GM23338 (cell line): ENCODE measurements around the gene LRRC3B. TPM values are rescaled to one million over a fixed set of nuclear protein-coding genes. Genes with fewer than 3 reads are reported as not detected.

ENCODE experiments used
- ATAC-seq: fragments of 200-7000 bp; cut with Tn5 transposase; 3 replicates; pipeline ENCODE4 v1.9.1; 2020
- DNase-seq: peaks from one replicate; pipeline ENCODE4 v3.0.0-alpha.2; 2015; ENCODE audit warnings: low spot score
- H2AFZ ChIP-seq: fragments of 200-600 bp; sonication (generic); 2 replicates; pipeline ENCODE4 v1.8.0; 2016; ENCODE audit warnings: antibody characterized with exemption, mild to moderate bottlenecking, moderate library complexity
- H3F3A ChIP-seq: fragments of 200-600 bp; sonication (generic); replicated peaks from 2 replicates; pipeline ENCODE4 v1.8.0; 2017; ENCODE audit warnings: antibody characterized with exemption, mixed run types, low read depth
- H3K27ac ChIP-seq: fragments of 200-600 bp; sonication (generic); 2 replicates; pipeline ENCODE4 v1.6.1; 2016; ENCODE audit warnings: low read depth
- H3K27me3 ChIP-seq: fragments of 200-600 bp; sonication (generic); 2 replicates; pipeline ENCODE4 v1.8.0; 2016; ENCODE audit warnings: mild to moderate bottlenecking, mixed run types, moderate library complexity; ENCODE audit not compliant: insufficient read depth
- H3K36me3 ChIP-seq: fragments of 200-600 bp; sonication (generic); 2 replicates; pipeline ENCODE4 v1.8.0; 2016; ENCODE audit warnings: mild to moderate bottlenecking; ENCODE audit not compliant: insufficient read depth
- H3K4me1 ChIP-seq: fragments of 200-600 bp; sonication (generic); 2 replicates; pipeline ENCODE4 v1.8.0; 2016; ENCODE audit warnings: mild to moderate bottlenecking, moderate library complexity; ENCODE audit not compliant: insufficient read depth
- H3K4me2 ChIP-seq: fragments of 200-600 bp; sonication (generic); 2 replicates; pipeline ENCODE4 v1.7.1; 2017; ENCODE audit warnings: mixed run types
- H3K4me3 ChIP-seq: fragments of 200-600 bp; sonication (generic); 2 replicates; pipeline ENCODE4 v1.6.1; 2016; ENCODE audit warnings: mixed run types
- H3K79me2 ChIP-seq: fragments of 200-600 bp; sonication (generic); replicated peaks from 2 replicates; pipeline ENCODE4 v1.8.0; 2017; ENCODE audit warnings: mild to moderate bottlenecking; ENCODE audit not compliant: insufficient read depth
- H3K9me2 ChIP-seq: fragments of 200-600 bp; sonication (generic); 2 replicates; pipeline ENCODE4 v1.8.0; 2017; ENCODE audit not compliant: insufficient read depth
- H4K20me1 ChIP-seq: fragments of 200-600 bp; sonication (generic); replicated peaks from 2 replicates; pipeline ENCODE4 v1.8.0; 2017; ENCODE audit warnings: mild to moderate bottlenecking; ENCODE audit not compliant: insufficient read depth
- H3K27ac Mint-ChIP-seq: 2 replicates; pipeline ENCODE4 v1.8.0; 2020; ENCODE audit warnings: inconsistent platforms, mild to moderate bottlenecking, moderate library complexity, mixed read lengths
- H3K27me3 Mint-ChIP-seq: 3 replicates; pipeline ENCODE4 v1.8.0; 2022; ENCODE audit warnings: low read depth, mild to moderate bottlenecking, moderate library complexity, mixed read lengths, inconsistent platforms; ENCODE audit not compliant: insufficient read depth, poor library complexity
- H3K36me3 Mint-ChIP-seq: 3 replicates; pipeline ENCODE4 v1.8.0; 2021; ENCODE audit warnings: low read depth, mild to moderate bottlenecking, inconsistent platforms, moderate library complexity, mixed read lengths
- H3K4me1 Mint-ChIP-seq: 3 replicates; pipeline ENCODE4 v1.8.0; 2020; ENCODE audit warnings: mild to moderate bottlenecking, inconsistent platforms, mixed read lengths
- H3K4me3 Mint-ChIP-seq: 3 replicates; pipeline ENCODE4 v1.8.0; 2021; ENCODE audit warnings: moderate library complexity, mild to moderate bottlenecking, inconsistent platforms, mixed read lengths
- H3K9me3 Mint-ChIP-seq: 3 replicates; pipeline ENCODE4 v1.8.0; 2020; ENCODE audit warnings: moderate library complexity, mild to moderate bottlenecking, inconsistent platforms, mixed read lengths
- CREB1 ChIP-seq: fragments of 250-450 bp; sonication (Bioruptor Pico); IDR thresholded peaks from 2 replicates; pipeline ENCODE4 v1.5.0; 2020; ENCODE audit warnings: low read depth, mild to moderate bottlenecking, moderate library complexity
- EZH2 ChIP-seq: fragments of 200-600 bp; sonication (generic); IDR thresholded peaks from one replicate; pipeline ENCODE4 v1.8.0; 2017; ENCODE audit warnings: antibody characterized with exemption, mild to moderate bottlenecking, low read depth; ENCODE audit not compliant: unreplicated experiment
- EZH2phosphoT487 ChIP-seq: fragments of 200-600 bp; sonication (generic); IDR thresholded peaks from one replicate; pipeline ENCODE4 v1.8.1; 2018; ENCODE audit warnings: antibody characterized with exemption; ENCODE audit not compliant: unreplicated experiment
- NANOG ChIP-seq: IDR thresholded peaks from 2 replicates; pipeline ENCODE4 v1.6.1; 2016; ENCODE audit warnings: antibody characterized with exemption, borderline replicate concordance
- POLR2AphosphoS5 ChIP-seq: IDR thresholded peaks from 2 replicates; pipeline ENCODE4 v1.6.1; 2016; ENCODE audit warnings: antibody characterized with exemption, low read depth
- STAT1 ChIP-seq: IDR thresholded peaks from one replicate; pipeline ENCODE4 v1.6.1; 2016; ENCODE audit warnings: antibody characterized with exemption; ENCODE audit not compliant: unreplicated experiment
- ZNF114 ChIP-seq: fragments of 250-450 bp; sonication (Bioruptor Pico); IDR thresholded peaks from 2 replicates; pipeline ENCODE4 v1.5.0; 2020; ENCODE audit warnings: mild to moderate bottlenecking, moderate library complexity
- polyA plus RNA-seq: library from polyadenylated mRNA; unstranded; fragments of >200 nt; fragmentation: Nextera tagmentation; extraction: Ambion mirVana; gene quantifications from 2 replicates; pipeline ENCODE4 v1.2.1, GENCODE V29; 2016
- total RNA-seq: library from RNA; depleted of rRNA; stranded (reverse); fragments of >200 nt; shearing (Covaris generic); gene quantifications from 2 replicates; pipeline ENCODE4 v1.2.3, GENCODE V29; 2014
- TF ChIP-seq, protein P1 (sequence below), 2 experiments: fragments of 200-600 bp in 1 of 2; sonication (generic) in 1 of 2; conservative IDR thresholded peaks; 2 replicates each; pipeline versions ENCODE4 v1.5.1 to v1.6.1; 2016 to 2017; ENCODE audit warnings: antibody characterized with exemption in 2 of 2, low read depth in 2 of 2, mild to moderate bottlenecking in 2 of 2, moderate library complexity in 1 of 2
- TF ChIP-seq, protein P2 (sequence below): fragments of 250-450 bp; sonication (Bioruptor Pico); IDR thresholded peaks from 2 replicates; pipeline ENCODE4 v1.5.0; 2020; ENCODE audit warnings: mild to moderate bottlenecking, moderate library complexity
- TF ChIP-seq, protein P3 (sequence below): IDR thresholded peaks from one replicate; pipeline ENCODE4 v1.6.1; 2018; ENCODE audit warnings: antibody characterized with exemption; ENCODE audit not compliant: unreplicated experiment
- TF ChIP-seq, protein P4 (sequence below): IDR thresholded peaks from 2 replicates; pipeline ENCODE4 v1.6.1; 2016; ENCODE audit warnings: antibody characterized with exemption

Gene LRRC3B
- total and polyA plus RNA-seq, 2 experiments from 2014 or later = 7.1 to 13.2 TPM

DNA sequence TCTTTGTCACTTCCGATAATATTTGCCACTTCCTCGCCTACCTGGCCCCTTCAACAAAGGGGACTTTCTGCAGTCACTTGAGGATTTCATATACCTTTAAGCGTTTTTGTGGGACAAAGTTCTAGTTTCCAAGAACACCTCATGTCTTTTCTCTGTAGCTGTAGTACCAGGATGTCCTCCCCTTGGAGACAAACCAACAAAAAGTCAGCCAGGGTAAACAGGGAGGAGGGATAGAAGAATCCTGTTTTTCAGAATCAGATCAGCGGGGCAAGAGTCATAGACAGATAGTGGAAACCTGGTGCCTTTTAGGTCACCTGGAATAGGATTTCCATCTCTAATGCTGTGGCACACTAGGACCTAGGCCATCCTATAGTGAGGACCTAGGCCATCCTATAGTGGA lies 4.5 kb downstream of the LRRC3B start:
- no peak overlapping the region for H3K4me3 Mint-ChIP-seq

More for the DNA sequence above, 4.5 kb downstream of the LRRC3B start:
- Histone ChIP-seq H4K20me1 (peaks cover 15% of the 10 kb centered on the region; the same call in 1 of the 2 replicates), H3K4me3 (no peak overlapping the region), H3K27ac (no peak overlapping the region), H3K4me1 (peaks cover 37% of the 10 kb centered on the region), H3K9me2 (no peaks in the 10 kb centered on the region), H3F3A (0 out of 2 replicates have a peak, but pooled peaks cover 4% of the 10 kb centered on the region), H3K79me2 (peaks cover 22% of the 10 kb centered on the region), H3K4me2 (no peak overlapping the region), H3K36me3 (no peaks in the 10 kb centered on the region), H2AFZ (no peak overlapping the region), H3K27me3 (peaks cover 95% of the 10 kb centered on the region)
- Mint-ChIP-seq H3K4me1 (peaks cover 21% of the 10 kb centered on the region), H3K27ac (no peak overlapping the region), H3K9me3 (no peaks in the 10 kb centered on the region; the same call in 2 of the 3 replicates), H3K27me3 (peaks cover 61% of the 10 kb centered on the region), H3K36me3 (no peaks in the 10 kb centered on the region)
- TF ChIP-seq POLR2AphosphoS5 (no peak), ZNF114 (CRISPR knock-in tag) (no peak), NANOG (no peak), EZH2 (no peak), CREB1 (CRISPR knock-in tag) (no peak), EZH2phosphoT487 (no peak), STAT1 (no peak)
- TF ChIP-seq, protein P1, sequence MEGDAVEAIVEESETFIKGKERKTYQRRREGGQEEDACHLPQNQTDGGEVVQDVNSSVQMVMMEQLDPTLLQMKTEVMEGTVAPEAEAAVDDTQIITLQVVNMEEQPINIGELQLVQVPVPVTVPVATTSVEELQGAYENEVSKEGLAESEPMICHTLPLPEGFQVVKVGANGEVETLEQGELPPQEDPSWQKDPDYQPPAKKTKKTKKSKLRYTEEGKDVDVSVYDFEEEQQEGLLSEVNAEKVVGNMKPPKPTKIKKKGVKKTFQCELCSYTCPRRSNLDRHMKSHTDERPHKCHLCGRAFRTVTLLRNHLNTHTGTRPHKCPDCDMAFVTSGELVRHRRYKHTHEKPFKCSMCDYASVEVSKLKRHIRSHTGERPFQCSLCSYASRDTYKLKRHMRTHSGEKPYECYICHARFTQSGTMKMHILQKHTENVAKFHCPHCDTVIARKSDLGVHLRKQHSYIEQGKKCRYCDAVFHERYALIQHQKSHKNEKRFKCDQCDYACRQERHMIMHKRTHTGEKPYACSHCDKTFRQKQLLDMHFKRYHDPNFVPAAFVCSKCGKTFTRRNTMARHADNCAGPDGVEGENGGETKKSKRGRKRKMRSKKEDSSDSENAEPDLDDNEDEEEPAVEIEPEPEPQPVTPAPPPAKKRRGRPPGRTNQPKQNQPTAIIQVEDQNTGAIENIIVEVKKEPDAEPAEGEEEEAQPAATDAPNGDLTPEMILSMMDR (conservative IDR thresholded peaks at IDR 0.05; ENCODE audit: low read depth in 2 of 2) = no peak
- TF ChIP-seq, protein P2, sequence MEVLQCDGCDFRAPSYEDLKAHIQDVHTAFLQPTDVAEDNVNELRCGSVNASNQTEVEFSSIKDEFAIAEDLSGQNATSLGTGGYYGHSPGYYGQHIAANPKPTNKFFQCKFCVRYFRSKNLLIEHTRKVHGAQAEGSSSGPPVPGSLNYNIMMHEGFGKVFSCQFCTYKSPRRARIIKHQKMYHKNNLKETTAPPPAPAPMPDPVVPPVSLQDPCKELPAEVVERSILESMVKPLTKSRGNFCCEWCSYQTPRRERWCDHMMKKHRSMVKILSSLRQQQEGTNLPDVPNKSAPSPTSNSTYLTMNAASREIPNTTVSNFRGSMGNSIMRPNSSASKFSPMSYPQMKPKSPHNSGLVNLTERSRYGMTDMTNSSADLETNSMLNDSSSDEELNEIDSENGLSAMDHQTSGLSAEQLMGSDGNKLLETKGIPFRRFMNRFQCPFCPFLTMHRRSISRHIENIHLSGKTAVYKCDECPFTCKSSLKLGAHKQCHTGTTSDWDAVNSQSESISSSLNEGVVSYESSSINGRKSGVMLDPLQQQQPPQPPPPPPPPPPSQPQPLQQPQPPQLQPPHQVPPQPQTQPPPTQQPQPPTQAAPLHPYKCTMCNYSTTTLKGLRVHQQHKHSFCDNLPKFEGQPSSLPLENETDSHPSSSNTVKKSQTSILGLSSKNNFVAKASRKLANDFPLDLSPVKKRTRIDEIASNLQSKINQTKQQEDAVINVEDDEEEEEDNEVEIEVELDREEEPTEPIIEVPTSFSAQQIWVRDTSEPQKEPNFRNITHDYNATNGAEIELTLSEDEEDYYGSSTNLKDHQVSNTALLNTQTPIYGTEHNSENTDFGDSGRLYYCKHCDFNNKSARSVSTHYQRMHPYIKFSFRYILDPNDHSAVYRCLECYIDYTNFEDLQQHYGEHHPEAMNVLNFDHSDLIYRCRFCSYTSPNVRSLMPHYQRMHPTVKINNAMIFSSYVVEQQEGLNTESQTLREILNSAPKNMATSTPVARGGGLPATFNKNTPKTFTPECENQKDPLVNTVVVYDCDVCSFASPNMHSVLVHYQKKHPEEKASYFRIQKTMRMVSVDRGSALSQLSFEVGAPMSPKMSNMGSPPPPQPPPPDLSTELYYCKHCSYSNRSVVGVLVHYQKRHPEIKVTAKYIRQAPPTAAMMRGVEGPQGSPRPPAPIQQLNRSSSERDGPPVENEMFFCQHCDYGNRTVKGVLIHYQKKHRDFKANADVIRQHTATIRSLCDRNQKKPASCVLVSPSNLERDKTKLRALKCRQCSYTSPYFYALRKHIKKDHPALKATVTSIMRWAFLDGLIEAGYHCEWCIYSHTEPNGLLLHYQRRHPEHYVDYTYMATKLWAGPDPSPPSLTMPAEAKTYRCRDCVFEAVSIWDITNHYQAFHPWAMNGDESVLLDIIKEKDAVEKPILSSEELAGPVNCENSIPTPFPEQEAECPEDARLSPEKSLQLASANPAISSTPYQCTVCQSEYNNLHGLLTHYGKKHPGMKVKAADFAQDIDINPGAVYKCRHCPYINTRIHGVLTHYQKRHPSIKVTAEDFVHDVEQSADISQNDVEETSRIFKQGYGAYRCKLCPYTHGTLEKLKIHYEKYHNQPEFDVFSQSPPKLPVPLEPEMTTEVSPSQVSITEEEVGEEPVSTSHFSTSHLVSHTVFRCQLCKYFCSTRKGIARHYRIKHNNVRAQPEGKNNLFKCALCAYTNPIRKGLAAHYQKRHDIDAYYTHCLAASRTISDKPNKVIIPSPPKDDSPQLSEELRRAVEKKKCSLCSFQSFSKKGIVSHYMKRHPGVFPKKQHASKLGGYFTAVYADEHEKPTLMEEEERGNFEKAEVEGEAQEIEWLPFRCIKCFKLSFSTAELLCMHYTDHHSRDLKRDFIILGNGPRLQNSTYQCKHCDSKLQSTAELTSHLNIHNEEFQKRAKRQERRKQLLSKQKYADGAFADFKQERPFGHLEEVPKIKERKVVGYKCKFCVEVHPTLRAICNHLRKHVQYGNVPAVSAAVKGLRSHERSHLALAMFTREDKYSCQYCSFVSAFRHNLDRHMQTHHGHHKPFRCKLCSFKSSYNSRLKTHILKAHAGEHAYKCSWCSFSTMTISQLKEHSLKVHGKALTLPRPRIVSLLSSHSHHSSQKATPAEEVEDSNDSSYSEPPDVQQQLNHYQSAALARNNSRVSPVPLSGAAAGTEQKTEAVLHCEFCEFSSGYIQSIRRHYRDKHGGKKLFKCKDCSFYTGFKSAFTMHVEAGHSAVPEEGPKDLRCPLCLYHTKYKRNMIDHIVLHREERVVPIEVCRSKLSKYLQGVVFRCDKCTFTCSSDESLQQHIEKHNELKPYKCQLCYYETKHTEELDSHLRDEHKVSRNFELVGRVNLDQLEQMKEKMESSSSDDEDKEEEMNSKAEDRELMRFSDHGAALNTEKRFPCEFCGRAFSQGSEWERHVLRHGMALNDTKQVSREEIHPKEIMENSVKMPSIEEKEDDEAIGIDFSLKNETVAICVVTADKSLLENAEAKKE (CRISPR knock-in tag) = no peak
- TF ChIP-seq, protein P3, sequence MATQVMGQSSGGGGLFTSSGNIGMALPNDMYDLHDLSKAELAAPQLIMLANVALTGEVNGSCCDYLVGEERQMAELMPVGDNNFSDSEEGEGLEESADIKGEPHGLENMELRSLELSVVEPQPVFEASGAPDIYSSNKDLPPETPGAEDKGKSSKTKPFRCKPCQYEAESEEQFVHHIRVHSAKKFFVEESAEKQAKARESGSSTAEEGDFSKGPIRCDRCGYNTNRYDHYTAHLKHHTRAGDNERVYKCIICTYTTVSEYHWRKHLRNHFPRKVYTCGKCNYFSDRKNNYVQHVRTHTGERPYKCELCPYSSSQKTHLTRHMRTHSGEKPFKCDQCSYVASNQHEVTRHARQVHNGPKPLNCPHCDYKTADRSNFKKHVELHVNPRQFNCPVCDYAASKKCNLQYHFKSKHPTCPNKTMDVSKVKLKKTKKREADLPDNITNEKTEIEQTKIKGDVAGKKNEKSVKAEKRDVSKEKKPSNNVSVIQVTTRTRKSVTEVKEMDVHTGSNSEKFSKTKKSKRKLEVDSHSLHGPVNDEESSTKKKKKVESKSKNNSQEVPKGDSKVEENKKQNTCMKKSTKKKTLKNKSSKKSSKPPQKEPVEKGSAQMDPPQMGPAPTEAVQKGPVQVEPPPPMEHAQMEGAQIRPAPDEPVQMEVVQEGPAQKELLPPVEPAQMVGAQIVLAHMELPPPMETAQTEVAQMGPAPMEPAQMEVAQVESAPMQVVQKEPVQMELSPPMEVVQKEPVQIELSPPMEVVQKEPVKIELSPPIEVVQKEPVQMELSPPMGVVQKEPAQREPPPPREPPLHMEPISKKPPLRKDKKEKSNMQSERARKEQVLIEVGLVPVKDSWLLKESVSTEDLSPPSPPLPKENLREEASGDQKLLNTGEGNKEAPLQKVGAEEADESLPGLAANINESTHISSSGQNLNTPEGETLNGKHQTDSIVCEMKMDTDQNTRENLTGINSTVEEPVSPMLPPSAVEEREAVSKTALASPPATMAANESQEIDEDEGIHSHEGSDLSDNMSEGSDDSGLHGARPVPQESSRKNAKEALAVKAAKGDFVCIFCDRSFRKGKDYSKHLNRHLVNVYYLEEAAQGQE = no peak
- TF ChIP-seq, protein P4, sequence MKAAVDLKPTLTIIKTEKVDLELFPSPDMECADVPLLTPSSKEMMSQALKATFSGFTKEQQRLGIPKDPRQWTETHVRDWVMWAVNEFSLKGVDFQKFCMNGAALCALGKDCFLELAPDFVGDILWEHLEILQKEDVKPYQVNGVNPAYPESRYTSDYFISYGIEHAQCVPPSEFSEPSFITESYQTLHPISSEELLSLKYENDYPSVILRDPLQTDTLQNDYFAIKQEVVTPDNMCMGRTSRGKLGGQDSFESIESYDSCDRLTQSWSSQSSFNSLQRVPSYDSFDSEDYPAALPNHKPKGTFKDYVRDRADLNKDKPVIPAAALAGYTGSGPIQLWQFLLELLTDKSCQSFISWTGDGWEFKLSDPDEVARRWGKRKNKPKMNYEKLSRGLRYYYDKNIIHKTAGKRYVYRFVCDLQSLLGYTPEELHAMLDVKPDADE = no peak
- DNase-seq (no peak), ATAC-seq (no peak)
